ENCODE results near the gene NMB.

GRCh38 chr15:84669726-84670125, 11.7 kb upstream of the NMB start:
- TF ChIP-seq SRF (IDR thresholded peaks at IDR 0.05; ENCODE audit: low read depth, low read length) (no peak), ZNF782 (CRISPR knock-in tag; IDR thresholded peaks at IDR 0.05; ENCODE audit: borderline replicate concordance) (no peak), EZH2 (conservative IDR thresholded peaks at IDR 0.05; ENCODE audit: low read depth, low read length) (no peak), POLR2A (IDR thresholded peaks at IDR 0.05; ENCODE audit: insufficient read depth in 1 of 2, low read depth in 2 of 2, low read length in 2 of 2) (no peak), ZNF777 (CRISPR knock-in tag; IDR thresholded peaks at IDR 0.05) (no peak), ZNF24 (IDR thresholded peaks at IDR 0.05) (no peak), ETV6 (CRISPR knock-in tag; conservative IDR thresholded peaks at IDR 0.05) (no peak), TP53 (CRISPR knock-in tag; conservative IDR thresholded peaks at IDR 0.05) (no peak), MAX (IDR thresholded peaks at IDR 0.05) (no peak), ZNF678 (CRISPR knock-in tag; IDR thresholded peaks at IDR 0.05) (no peak), ZSCAN30 (CRISPR knock-in tag; IDR thresholded peaks at IDR 0.05) (no peak)
